Neural cell (in vitro differentiated cells): ENCODE measurements around the gene CASZ1. TPM values are rescaled to one million over a fixed set of nuclear protein-coding genes. Genes with fewer than 3 reads are reported as not detected.

Experiments
- H2AFZ ChIP-seq: fragments of 200-600, 300-800 bp; sonication (generic), shearing (Covaris generic); 2 replicates; pipeline ENCODE4 v1.6.0; 2014; ENCODE audit warnings: low read depth, mild to moderate bottlenecking, antibody characterized with exemption, low read length, moderate library complexity
- H3F3A ChIP-seq: fragments of 200-600 bp; shearing (Covaris generic); 2 replicates; pipeline ENCODE4 v1.6.1; 2016; ENCODE audit warnings: mild to moderate bottlenecking, moderate library complexity, mixed read lengths, antibody characterized with exemption, low read length; ENCODE audit not compliant: insufficient read depth, poor library complexity, severe bottlenecking
- H3K27ac ChIP-seq: fragments of 200-600, 300-800 bp; sonication (generic), shearing (Covaris generic); 2 replicates; pipeline ENCODE4 v1.5.1; 2014; ENCODE audit warnings: mild to moderate bottlenecking, low read length, moderate library complexity
- H3K27me3 ChIP-seq: fragments of 300-800, 200-600 bp; sonication (generic), shearing (Covaris generic); 2 replicates; pipeline ENCODE4 v1.6.0; 2014; ENCODE audit warnings: mild to moderate bottlenecking, low read depth, low read length, moderate library complexity; ENCODE audit not compliant: insufficient read depth
- H3K36me3 ChIP-seq: fragments of 300-800, 200-600 bp; sonication (generic), shearing (Covaris generic); 2 replicates; pipeline ENCODE4 v1.5.1; 2014; ENCODE audit warnings: mild to moderate bottlenecking, antibody characterized with exemption, low read length, moderate library complexity; ENCODE audit not compliant: insufficient read depth
- H3K4me2 ChIP-seq: fragments of 300-800, 200-600 bp; sonication (generic), shearing (Covaris generic); 2 replicates; pipeline ENCODE4 v1.6.0; 2014; ENCODE audit warnings: mild to moderate bottlenecking, low read length
- H3K4me3 ChIP-seq: fragments of 300-800, 200-600 bp; sonication (generic), shearing (Covaris generic); 2 replicates; pipeline ENCODE4 v1.5.1; 2014; ENCODE audit warnings: mild to moderate bottlenecking, low read length, moderate library complexity
- H3K79me2 ChIP-seq: fragments of 200-600 bp; shearing (Covaris generic); replicated peaks from 2 replicates; pipeline ENCODE4 v1.6.0; 2014; ENCODE audit warnings: mild to moderate bottlenecking, low read length, moderate library complexity; ENCODE audit not compliant: insufficient read depth
- H3K9ac ChIP-seq: fragments of 300-800, 200-600 bp; sonication (generic), shearing (Covaris generic); 2 replicates; pipeline ENCODE4 v1.6.1; 2016; ENCODE audit warnings: mild to moderate bottlenecking, low read length, mixed read lengths
- H3K9me2 ChIP-seq: fragments of 200-600 bp; shearing (Covaris generic); 2 replicates; pipeline ENCODE4 v1.6.1; 2016; ENCODE audit warnings: mild to moderate bottlenecking, low read length, mixed read lengths; ENCODE audit not compliant: insufficient read depth
- H3K9me3 ChIP-seq: fragments of 200-600, 300-800 bp; sonication (generic), shearing (Covaris generic); 2 replicates; pipeline ENCODE4 v1.6.1; 2016; ENCODE audit warnings: mild to moderate bottlenecking, mixed run types, low read length, moderate library complexity, mixed read lengths
- H4K20me1 ChIP-seq: fragments of 200-600 bp; shearing (Covaris generic); 2 replicates; pipeline ENCODE4 v1.6.1; 2016; ENCODE audit warnings: mild to moderate bottlenecking, mixed run types; ENCODE audit not compliant: insufficient read depth
- EP300 ChIP-seq: fragments of 450-650 bp; conservative IDR thresholded peaks from 2 replicates; pipeline ENCODE4 v1.6.1; 2014; ENCODE audit warnings: antibody characterized with exemption, mild to moderate bottlenecking, moderate library complexity; ENCODE audit not compliant: poor library complexity, severe bottlenecking
- EZH2 ChIP-seq: fragments of 200-600, 300-800 bp; shearing (Covaris generic), sonication (generic); IDR thresholded peaks from 2 replicates; pipeline ENCODE4 v1.6.1; 2014; ENCODE audit warnings: antibody characterized with exemption, low read length, borderline replicate concordance, mild to moderate bottlenecking; ENCODE audit not compliant: insufficient read depth, poor library complexity, severe bottlenecking
- MXI1 ChIP-seq: fragments of 450-650 bp; conservative IDR thresholded peaks from 2 replicates; pipeline ENCODE4 v1.6.1; 2014; ENCODE audit warnings: antibody characterized with exemption, mild to moderate bottlenecking; ENCODE audit not compliant: poor library complexity, severe bottlenecking
- POLR2AphosphoS5 ChIP-seq: IDR thresholded peaks from 2 replicates; pipeline ENCODE4 v1.6.1; 2012
- RAD21 ChIP-seq: fragments of 450-650 bp; conservative IDR thresholded peaks from 2 replicates; pipeline ENCODE4 v1.6.1; 2014; ENCODE audit warnings: antibody characterized with exemption, mild to moderate bottlenecking, moderate library complexity
- SMC3 ChIP-seq: fragments of 450-650 bp; conservative IDR thresholded peaks from 2 replicates; pipeline ENCODE4 v1.6.1; 2014; ENCODE audit warnings: antibody characterized with exemption, mild to moderate bottlenecking, moderate library complexity; ENCODE audit not compliant: poor library complexity
- TAF1 ChIP-seq: IDR thresholded peaks from 2 replicates; pipeline ENCODE4 v1.6.1; 2012; ENCODE audit warnings: low read depth
- polyA plus RNA-seq: library from polyadenylated mRNA; depleted of rRNA; stranded (reverse); fragments of >200 nt; gene quantifications from 2 replicates; pipeline ENCODE4 v1.2.3, GENCODE V29; 2014
- TF ChIP-seq, protein P1 (sequence below): fragments of 450-650 bp; IDR thresholded peaks from 2 replicates; pipeline ENCODE4 v1.5.1; 2014; ENCODE audit warnings: antibody characterized with exemption, mild to moderate bottlenecking, moderate library complexity; ENCODE audit not compliant: poor library complexity, severe bottlenecking
- TF ChIP-seq, protein P2 (sequence below): IDR thresholded peaks from 2 replicates; pipeline ENCODE4 v1.6.1; 2012; ENCODE audit warnings: borderline replicate concordance

Gene CASZ1
- polyA plus RNA-seq, 1 donor from 2014 or later = 0.27 TPM

DNA sequence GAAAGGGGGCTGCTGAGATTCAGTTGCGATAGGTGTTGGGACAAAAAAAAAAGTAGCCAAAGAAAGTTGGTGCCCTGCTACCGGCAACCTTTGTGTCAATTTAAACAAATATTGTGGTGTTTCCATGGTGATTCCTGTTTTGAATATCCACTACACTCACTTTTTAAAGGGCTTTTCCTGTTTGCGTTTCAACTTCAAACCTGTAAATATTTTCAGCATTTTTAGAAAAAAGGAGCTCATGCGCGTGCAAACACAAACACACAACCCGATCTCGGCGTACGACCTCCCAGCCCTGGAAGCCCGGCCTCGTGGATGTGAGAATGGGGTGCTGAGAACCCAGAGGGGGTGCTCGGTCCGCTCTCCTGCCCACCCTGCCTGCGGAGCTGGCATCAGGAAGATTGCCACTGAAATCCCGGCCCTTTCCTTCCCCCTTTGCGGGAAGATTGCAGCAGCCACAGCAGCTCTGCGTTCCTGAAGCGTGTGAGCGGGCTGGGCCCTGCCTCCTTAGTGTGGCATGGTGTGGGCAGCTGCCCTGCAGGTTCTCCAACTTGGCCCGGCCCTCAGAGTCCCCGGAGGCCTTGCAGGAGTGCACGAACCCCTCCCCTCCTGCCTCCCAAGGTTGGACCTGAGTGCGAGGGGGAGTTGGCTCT is 34.8 kb downstream of the CASZ1 start:
- H3K9me3 ChIP-seq = no peaks in the 10 kb centered on the region
- H3K36me3 ChIP-seq = no peaks in the 10 kb centered on the region
- TF ChIP-seq MXI1 = no peak
- H3F3A ChIP-seq = no peaks in the 10 kb centered on the region
- H3K9ac ChIP-seq = no peak overlapping the region
- H3K27me3 ChIP-seq = no peaks in the 10 kb centered on the region
- no peak overlapping the region for H3K4me3 ChIP-seq
- no peak overlapping the region for H3K27ac ChIP-seq
- no peak overlapping the region for H3K4me2 ChIP-seq
- no peaks in the 10 kb centered on the region for H3K9me2 ChIP-seq
- H4K20me1 ChIP-seq = no peaks in the 10 kb centered on the region
- H3K79me2 ChIP-seq = no peaks in the 10 kb centered on the region
- H2AFZ ChIP-seq = no peak overlapping the region

DNA sequence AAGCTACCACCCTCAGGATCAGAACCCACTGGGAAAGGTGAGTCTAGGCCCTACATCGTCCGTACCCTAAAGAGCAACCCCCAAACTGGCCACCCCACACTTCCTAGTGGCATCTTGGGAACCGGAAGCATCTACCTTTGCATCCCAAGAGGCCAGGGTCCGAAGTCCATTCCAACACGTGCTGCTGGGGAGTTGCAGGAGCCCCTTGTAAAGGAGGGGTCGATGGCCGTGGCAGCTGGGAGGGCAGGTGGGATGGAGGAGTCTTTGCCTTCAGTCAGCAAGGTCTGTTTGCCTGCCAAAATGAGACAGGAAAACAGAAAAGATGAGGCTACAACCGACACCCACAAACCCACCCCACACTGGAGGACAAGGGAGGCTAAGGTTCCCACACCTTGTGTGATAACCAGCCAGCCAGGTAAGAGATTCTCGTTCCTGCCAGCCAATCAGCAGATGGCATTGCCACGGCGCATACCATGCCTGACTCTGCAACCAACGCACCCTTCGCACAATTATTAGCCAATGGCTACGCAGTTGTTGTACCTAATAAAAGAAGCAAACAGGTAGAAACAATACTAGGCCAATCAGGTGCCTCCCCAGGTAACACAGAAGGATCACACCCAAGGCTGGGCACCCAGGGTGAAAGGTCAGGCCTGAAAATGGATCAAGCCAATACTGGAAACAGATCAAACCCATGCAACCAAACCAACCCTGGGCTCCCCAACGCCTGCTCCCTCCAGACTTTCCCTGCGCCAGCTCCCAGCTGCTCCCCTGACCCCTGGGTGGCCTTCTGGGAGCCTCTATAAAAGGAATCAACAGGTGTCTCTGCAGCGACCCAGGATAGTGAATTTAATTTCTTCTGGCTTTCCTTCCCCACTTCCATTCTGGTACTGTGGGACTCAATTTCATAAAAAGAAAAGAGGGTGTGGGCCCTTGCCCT is 35.6 kb downstream of the CASZ1 start:
- H3F3A ChIP-seq = no peaks in the 10 kb centered on the region
- H3K36me3 ChIP-seq = no peaks in the 10 kb centered on the region
- no peak overlapping the region for H3K27ac ChIP-seq
- H3K4me2 ChIP-seq = no peak overlapping the region
- H3K4me3 ChIP-seq = no peak overlapping the region
- no peaks in the 10 kb centered on the region for H3K79me2 ChIP-seq
- H3K27me3 ChIP-seq = no peaks in the 10 kb centered on the region
- no peak overlapping the region for H2AFZ ChIP-seq
- TF ChIP-seq EZH2 = no peak
- no peak for TF ChIP-seq MXI1
- no peak for TF ChIP-seq TAF1
- TF ChIP-seq, protein P1, sequence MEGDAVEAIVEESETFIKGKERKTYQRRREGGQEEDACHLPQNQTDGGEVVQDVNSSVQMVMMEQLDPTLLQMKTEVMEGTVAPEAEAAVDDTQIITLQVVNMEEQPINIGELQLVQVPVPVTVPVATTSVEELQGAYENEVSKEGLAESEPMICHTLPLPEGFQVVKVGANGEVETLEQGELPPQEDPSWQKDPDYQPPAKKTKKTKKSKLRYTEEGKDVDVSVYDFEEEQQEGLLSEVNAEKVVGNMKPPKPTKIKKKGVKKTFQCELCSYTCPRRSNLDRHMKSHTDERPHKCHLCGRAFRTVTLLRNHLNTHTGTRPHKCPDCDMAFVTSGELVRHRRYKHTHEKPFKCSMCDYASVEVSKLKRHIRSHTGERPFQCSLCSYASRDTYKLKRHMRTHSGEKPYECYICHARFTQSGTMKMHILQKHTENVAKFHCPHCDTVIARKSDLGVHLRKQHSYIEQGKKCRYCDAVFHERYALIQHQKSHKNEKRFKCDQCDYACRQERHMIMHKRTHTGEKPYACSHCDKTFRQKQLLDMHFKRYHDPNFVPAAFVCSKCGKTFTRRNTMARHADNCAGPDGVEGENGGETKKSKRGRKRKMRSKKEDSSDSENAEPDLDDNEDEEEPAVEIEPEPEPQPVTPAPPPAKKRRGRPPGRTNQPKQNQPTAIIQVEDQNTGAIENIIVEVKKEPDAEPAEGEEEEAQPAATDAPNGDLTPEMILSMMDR = no peak
- no peak for TF ChIP-seq RAD21
- no peak for TF ChIP-seq POLR2AphosphoS5
- no peak for TF ChIP-seq EP300
- TF ChIP-seq SMC3 = no peak
- TF ChIP-seq, protein P2, sequence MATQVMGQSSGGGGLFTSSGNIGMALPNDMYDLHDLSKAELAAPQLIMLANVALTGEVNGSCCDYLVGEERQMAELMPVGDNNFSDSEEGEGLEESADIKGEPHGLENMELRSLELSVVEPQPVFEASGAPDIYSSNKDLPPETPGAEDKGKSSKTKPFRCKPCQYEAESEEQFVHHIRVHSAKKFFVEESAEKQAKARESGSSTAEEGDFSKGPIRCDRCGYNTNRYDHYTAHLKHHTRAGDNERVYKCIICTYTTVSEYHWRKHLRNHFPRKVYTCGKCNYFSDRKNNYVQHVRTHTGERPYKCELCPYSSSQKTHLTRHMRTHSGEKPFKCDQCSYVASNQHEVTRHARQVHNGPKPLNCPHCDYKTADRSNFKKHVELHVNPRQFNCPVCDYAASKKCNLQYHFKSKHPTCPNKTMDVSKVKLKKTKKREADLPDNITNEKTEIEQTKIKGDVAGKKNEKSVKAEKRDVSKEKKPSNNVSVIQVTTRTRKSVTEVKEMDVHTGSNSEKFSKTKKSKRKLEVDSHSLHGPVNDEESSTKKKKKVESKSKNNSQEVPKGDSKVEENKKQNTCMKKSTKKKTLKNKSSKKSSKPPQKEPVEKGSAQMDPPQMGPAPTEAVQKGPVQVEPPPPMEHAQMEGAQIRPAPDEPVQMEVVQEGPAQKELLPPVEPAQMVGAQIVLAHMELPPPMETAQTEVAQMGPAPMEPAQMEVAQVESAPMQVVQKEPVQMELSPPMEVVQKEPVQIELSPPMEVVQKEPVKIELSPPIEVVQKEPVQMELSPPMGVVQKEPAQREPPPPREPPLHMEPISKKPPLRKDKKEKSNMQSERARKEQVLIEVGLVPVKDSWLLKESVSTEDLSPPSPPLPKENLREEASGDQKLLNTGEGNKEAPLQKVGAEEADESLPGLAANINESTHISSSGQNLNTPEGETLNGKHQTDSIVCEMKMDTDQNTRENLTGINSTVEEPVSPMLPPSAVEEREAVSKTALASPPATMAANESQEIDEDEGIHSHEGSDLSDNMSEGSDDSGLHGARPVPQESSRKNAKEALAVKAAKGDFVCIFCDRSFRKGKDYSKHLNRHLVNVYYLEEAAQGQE = no peak
- no peaks in the 10 kb centered on the region for H4K20me1 ChIP-seq
- H3K9me3 ChIP-seq = no peaks in the 10 kb centered on the region
- no peak overlapping the region for H3K9ac ChIP-seq
- no peaks in the 10 kb centered on the region for H3K9me2 ChIP-seq
